SKM-1 (cell line): ENCODE results near the gene EFCAB5.

Source experiments
- DNase-seq: peaks from one replicate; lab custom pipeline; 2025; ENCODE audit not compliant: unreplicated experiment; lab: John Stamatoyannopoulos, UW

Gene EFCAB5

GRCh38 chr17:30148376-30148775 lies 206.9 kb downstream of the EFCAB5 start:
- DNase-seq, result no peak

- DNase-seq, result no peak
Observed at GRCh38 chr17:30151471-30151870, 210.0 kb downstream of the EFCAB5 start.

GRCh38 chr17:30153463-30153862 lies 212.0 kb downstream of the EFCAB5 start:
- no peak for DNase-seq

GRCh38 chr17:30155389-30155788 lies 214.0 kb downstream of the EFCAB5 start:
- DNase-seq, result no peak
